Keratinocyte (primary cell): Measurements from ENCODE around the gene CMKLR1.

Source experiments
- EZH2 ChIP-seq: IDR thresholded peaks from one replicate; pipeline ENCODE4 v1.6.1; 2012; ENCODE audit warnings: inconsistent platforms, mild to moderate bottlenecking, low read length, moderate library complexity
- TF ChIP-seq, protein P1 (sequence below), 3 experiments: IDR thresholded peaks in 1 of 3; conservative IDR thresholded peaks in 1 of 3; optimal IDR thresholded peaks in 1 of 3; 2 replicates in 2 of 3; 3 replicates in 1 of 3; pipeline versions ENCODE3 to v1.5.1; 2011; ENCODE audit warnings: low read length in 3 of 3, mild to moderate bottlenecking in 3 of 3, moderate library complexity in 2 of 3, control low read depth in 1 of 3, inconsistent platforms in 1 of 3; ENCODE audit not compliant: insufficient read depth in 2 of 3; ENCODE audit errors: extremely low read depth in 1 of 3

DNA sequence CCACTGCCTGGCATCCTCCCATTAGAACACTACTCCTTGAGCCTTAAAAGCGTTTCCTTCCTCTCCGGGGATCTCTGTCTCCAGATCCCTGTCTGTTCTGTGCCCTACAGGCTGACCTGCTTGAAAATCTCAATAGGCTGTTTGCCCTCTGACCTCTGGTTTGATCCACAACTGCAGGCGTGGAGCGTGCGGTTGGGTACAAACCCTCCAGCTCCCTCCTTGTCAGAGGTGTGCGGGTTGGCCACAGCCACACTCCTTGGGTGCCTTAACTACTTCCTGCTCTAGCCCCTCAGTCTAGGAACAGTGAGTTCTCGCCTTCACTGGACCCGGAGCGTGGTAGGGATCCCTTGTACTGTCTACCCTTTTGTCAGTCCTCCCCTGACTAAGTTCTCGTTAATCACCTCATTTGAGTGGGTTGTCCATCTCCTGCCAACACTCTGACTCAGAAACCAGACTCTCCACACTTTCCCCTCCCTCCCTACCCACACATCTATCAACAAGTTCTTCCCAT lies 33.1 kb downstream of the CMKLR1 start:
- TF ChIP-seq, protein P1, sequence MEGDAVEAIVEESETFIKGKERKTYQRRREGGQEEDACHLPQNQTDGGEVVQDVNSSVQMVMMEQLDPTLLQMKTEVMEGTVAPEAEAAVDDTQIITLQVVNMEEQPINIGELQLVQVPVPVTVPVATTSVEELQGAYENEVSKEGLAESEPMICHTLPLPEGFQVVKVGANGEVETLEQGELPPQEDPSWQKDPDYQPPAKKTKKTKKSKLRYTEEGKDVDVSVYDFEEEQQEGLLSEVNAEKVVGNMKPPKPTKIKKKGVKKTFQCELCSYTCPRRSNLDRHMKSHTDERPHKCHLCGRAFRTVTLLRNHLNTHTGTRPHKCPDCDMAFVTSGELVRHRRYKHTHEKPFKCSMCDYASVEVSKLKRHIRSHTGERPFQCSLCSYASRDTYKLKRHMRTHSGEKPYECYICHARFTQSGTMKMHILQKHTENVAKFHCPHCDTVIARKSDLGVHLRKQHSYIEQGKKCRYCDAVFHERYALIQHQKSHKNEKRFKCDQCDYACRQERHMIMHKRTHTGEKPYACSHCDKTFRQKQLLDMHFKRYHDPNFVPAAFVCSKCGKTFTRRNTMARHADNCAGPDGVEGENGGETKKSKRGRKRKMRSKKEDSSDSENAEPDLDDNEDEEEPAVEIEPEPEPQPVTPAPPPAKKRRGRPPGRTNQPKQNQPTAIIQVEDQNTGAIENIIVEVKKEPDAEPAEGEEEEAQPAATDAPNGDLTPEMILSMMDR (optimal IDR thresholded peaks at IDR 0.05 in 1 of 3, IDR thresholded peaks at IDR 0.05 in 1 of 3, conservative IDR thresholded peaks at IDR 0.05 in 1 of 3; ENCODE audit: extremely low read depth in 1 of 3, insufficient read depth in 2 of 3, low read length in 3 of 3): no peak
- no peak for TF ChIP-seq EZH2
